HG03039 (cell line): ENCODE results near the gene GGN.
"Not testable (repeated sequence)": the region's sequence is repeated elsewhere in the genome, so short reads cannot be mapped to it uniquely, and the experiment has no call there.

ENCODE experiments used
- ATAC-seq: cut with Tn5 transposase; IDR thresholded peaks from one replicate; pipeline ENCODE4 v1.9.1; 2021; ENCODE audit warnings: mild to moderate bottlenecking, moderate library complexity; ENCODE audit not compliant: unreplicated experiment

Gene GGN

GRCh38 chr19:38411898-38412297 is 24.1 kb upstream of the GGN start:
- ATAC-seq, result not testable (repeated sequence)

DNA sequence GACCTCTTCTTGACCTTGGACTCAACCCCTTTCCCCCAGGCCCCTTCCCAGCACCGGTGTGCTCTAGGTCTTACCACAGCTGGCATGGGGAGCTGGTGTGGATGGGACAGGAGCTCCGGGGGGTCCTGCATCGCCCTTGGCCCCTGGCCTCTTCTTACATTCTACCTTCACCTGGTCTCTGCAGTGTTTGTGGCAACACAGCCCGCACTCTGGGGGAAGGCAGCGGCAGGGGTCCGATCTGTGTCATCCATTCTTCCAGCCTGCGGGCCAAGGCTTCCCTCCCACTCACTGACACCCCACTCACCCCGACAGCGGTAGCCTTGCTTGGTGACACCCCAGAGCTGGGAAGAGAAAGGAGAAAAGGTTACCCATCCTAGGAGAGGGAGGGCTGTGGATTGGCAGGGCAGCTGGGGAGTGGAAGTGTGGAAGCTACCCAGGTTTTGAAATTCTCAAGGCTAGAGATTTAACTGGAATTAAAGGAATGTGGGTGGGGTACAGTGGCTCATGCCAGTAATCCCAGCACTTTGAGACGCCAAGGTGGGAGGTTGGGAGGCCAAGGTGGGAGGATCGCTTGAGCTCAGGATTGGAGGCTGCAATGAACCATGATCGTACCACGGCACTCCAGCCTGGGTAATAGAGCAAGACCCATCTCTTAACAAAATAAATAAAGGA is 23.3 kb upstream of the GGN start:
- ATAC-seq, result no peak

GRCh38 chr19:38410407-38410806 is 22.6 kb upstream of the GGN start:
- ATAC-seq, result not testable (repeated sequence)

DNA sequence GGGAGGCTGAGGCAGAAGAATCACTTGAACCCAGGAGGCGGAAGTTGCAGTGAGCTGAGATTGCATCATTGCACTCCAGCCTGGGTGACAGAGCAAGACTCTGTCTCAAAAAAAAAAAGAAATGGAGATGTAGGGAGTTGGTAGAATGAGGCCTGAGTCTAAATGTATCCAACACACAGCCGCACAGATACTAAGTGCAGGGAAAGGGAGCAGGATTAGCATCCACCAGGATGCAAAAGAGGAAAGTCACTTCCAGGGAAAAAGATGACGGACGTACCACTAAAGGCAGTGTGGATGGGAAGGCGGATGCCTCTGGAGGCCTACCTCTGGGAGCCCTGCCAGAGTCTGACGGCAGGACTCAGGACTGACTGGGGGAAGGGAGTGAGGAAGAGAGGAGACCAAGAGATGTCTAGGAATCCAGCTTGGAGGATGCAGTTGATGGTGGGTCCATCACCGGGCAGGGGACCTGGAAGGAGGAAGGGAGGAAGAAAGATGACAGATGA is 21.8 kb upstream of the GGN start:
- ATAC-seq, result no peak

DNA sequence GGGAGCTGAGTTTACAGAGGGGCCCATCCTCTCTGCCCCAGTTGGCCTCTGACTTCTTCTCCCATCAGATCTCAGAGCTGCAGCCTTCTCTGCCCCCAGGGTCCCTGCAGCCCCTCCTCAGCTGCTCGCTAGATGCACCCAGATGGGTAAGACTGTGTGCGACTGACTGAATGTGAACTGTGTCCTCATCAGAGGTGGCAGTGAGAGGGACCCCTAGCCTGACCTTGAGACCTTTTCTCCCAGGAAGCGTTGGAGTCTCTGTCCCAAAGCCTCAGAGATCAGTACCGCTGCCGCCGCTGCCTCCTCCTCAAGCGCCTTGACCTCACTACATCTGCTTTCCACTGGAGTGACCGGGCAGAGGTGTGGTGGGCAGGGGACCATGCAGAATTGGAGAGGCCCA is 17.4 kb upstream of the GGN start:
- no peak for ATAC-seq

DNA sequence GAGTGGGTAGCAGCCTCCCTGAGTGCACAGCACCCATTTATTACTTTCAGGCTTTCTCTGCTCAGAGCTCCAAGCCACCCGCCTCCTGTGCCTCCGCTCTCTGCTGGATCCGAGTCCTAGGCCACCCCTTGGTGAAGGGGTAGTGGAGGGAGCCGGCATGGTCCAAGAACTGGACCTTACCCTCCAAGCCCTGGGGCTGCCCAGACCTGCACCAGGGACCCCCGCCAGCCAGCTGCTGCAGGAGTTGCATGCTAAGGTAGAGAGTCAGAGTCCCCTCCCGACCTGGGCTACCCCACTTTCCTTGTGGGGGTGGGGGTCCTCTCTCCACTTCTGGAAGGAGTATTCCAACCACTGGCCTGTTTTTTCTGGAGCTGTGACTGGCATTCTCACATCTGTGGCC is 17.0 kb upstream of the GGN start:
- ATAC-seq, result no peak

DNA sequence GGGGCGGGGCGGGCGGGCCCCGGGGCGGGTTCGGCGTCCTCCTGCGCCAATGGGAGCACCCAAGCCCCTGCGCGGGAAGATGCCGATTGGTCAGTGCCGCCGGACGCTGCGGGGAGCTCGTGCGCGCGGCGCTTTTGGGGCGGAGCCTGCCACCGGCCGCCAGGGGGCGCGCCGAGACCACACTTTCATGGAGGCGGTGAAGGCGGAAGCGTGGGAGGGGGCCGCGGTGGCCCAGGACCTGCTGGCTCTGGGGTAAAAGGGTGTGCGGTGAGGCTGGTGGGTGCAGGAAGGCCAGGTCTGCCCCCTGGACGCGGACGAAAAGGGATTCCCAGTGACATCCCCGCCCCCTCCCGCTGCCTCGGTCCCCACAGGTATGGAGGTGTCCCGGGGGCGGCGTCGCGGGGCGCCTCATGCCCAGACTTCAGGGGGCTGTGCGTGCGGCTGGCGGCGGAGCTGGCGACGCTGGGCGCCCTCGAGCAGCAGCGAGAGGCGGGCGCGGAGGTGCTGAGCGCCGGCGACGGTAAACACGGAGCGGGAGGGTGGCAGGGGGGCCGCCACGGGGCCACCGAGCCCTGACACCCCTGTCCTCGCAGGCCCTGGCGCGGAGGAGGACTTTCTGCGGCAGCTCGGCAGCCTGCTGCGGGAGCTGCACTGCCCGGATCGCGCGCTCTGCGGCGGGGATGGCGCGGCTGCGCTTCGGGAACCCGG is 15.3 kb upstream of the GGN start, which contains the start of gene FAM98C:
Gene FAM98C, plus strand, starts transcription at position 127 of the 708 bp plus-strand sequence. Its CDS starts 61 bp downstream, at position 188.
- ATAC-seq, result peak; percentile 85

DNA sequence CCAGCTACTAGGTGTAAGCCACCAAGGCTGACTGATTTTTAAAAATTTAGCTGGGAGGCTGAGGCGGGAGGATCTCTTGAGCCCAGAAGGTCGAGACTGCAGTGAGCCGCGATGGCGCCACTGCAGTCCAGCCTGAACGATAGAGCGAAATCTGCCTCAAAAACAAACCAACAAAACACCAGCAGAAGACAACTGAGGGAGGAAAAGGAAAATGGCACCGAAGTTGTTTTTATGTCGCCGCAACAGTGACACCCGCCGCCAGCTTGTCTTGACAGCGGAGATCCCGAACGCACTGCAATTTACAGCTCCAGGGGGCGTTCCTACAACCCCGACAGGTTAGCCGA is 14.8 kb upstream of the GGN start:
- no peak for ATAC-seq

DNA sequence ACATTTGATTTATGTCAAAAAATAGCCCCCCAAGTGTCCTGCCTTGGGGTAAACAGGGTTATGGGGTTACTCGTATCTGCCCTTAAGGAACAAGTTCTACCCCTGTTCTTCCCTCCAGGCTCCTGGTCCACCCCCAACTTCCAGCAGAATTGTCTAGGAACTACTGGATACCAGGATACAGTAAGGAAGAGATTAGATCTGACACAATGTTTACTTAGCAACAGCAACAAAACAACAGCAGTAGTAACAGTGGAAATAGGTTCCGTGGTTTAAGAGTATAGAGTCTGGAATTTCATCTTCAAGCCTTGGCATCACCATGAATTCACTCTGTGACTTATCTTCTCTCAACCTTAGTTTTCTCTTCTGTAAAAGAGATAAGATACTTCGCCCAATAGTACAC is 13.3 kb upstream of the GGN start:
- ATAC-seq, result no peak

GRCh38 chr19:38400361-38400760 is 12.5 kb upstream of the GGN start:
- no peak for ATAC-seq

DNA sequence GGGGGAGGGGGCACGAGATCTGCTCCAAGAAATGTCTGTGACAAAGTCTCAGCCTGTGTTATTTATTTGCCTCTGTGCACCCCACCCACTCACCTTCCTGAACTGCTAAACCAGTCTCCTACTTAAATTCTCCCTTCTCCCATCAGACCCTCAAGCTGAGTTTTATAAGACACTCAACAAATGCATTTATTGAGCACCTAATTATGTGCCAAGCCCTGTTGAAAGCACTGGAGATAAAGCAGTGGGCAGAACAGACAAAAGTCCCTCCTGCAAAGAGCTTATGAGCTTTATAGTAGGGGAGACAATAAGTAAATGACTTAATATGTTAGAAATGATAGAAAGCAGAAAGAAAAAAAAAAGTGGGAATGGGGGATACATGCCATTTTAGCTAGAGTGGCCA is 11.7 kb upstream of the GGN start:
- no peak for ATAC-seq

GRCh38 chr19:38399081-38399480 is 11.2 kb upstream of the GGN start:
- ATAC-seq, result no peak

DNA sequence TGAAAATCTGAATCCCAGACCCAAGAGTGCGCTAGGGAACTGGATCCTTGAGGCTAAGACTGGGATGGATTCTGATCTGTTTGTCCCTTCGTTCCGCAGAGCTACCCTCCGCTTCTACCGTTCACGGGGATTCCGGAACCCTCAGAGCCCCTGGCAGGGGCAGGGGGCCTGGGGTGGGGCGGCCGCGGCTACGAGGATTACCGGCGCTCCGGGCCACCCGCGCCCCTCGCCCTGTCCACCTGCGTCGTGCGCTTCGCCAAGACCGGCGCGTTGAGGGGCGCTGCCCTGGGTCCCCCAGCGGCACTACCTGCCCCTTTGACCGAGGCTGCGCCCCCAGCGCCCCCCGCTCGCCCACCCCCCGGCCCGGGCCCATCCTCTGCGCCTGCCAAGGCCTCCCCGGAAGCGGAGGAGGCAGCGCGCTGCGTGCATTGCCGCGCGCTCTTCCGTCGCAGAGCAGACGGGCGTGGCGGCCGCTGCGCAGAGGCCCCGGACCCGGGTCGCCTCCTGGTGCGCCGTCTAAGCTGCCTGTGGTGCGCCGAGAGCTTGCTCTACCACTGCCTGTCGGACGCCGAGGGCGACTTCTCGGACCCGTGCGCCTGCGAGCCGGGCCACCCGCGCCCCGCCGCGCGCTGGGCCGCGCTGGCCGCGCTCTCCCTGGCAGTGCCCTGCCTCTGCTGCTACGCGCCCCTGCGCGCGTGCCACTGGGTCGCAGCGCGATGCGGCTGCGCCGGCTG is 7.7 kb upstream of the GGN start:
- ATAC-seq, result no peak

- ATAC-seq, result no peak
Measured at GRCh38 chr19:38394488-38394887, 6.7 kb upstream of the GGN start.

GRCh38 chr19:38392707-38393308 is 5.0 kb upstream of the GGN start:
- ATAC-seq, result no peak

GRCh38 chr19:38391911-38392464 is 4.2 kb upstream of the GGN start:
- no peak for ATAC-seq

DNA sequence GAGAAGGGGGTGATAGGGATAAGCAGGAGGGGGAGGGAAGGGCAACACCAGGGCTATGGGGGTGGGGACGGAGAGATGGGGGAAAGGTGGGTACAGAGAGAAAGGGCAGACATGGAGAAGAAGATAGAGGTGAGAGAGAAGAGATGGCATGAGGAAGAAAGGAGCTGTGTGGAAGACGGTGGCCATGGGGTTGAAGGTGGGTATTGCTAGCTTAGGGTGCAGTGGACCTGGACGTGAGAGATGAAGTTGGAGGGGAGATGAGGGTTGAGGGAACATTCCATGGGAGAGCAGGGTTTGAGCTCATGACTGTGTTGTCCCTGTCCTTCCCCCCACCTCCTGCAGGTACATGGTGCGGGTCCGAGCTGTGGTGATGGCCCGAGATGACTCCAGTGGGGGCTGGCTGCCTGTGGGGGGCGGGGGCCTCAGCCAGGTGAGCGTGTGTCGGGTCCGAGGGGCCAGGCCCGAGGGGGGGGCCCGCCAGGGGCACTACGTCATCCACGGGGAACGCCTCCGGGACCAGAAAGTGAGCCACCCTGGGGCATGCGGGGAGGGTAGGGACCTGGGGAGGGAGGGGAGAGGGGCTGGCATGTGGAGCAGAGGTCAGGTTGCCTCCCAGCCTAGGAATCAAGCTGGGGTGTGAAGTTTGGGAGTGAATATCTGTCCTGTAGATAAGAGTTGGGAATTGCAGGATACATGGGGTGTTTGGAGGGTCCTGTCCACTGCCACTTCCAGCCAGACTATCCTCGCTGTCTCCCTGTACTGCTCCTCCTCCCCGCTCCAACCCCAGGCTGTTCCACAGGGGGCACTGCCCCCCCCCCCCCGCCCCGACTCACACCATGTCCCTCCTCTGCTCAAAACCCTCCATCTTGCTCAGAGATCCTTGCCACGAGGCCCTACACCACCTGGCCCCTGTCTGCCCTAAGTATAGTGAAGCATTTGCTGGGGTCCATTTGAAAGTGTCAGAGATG is 2.4 kb upstream of the GGN start:
- ATAC-seq, result no peak

DNA sequence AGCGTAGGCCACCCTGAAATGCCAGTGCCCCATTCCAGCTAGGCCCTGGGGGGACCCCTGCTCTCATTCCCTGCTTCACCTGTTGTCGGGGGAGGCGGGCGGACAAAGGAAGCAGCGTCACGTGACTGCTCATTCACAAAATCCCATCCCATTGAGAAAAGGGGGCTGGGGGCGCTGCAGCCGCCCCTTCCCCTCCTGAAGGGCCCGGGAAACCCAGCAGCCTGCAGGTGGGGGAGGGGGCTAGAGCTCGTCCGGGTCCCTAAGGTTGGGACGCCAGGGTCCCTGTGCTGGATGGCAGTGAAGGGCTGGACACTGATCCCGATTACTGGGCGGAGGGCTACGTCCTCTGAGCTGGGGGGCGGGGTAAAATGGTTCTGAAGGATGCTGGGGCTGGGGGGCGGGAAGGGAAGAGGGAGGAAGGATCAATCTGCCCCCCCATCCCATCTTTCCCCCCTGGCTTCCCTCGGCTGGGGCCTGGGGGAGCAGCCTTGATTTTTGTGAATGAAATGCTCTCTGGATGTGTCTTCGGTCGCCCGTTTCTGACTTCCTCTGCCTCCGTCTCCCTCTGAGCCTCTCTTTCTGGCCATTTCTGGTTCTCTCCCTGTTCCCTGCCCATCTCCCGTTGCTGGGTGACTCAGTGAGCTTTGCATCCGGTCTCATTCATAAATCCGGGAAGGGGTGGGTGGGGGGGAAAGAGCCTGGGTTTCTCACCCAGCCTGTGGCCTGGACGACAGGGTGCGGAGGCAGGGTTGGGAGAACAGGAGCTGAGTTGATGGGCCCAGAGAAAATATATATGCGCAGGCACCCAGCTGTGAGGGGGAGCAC is 1.5 kb upstream of the GGN start:
- ATAC-seq, result no peak
